Keratinocyte (primary cell): ENCODE data around the gene FBXW2.

Experiments
- CTCF ChIP-seq, 3 experiments: IDR thresholded peaks in 1 of 3; conservative IDR thresholded peaks in 1 of 3; optimal IDR thresholded peaks in 1 of 3; 2 replicates in 2 of 3; 3 replicates in 1 of 3; pipeline versions ENCODE3 to v1.5.1; 2011; ENCODE audit warnings: low read length in 3 of 3, mild to moderate bottlenecking in 3 of 3, moderate library complexity in 2 of 3, control low read depth in 1 of 3, inconsistent platforms in 1 of 3; ENCODE audit not compliant: insufficient read depth in 2 of 3; ENCODE audit errors: extremely low read depth in 1 of 3
- EZH2 ChIP-seq: IDR thresholded peaks from one replicate; pipeline ENCODE4 v1.6.1; 2012; ENCODE audit warnings: inconsistent platforms, mild to moderate bottlenecking, low read length, moderate library complexity

DNA sequence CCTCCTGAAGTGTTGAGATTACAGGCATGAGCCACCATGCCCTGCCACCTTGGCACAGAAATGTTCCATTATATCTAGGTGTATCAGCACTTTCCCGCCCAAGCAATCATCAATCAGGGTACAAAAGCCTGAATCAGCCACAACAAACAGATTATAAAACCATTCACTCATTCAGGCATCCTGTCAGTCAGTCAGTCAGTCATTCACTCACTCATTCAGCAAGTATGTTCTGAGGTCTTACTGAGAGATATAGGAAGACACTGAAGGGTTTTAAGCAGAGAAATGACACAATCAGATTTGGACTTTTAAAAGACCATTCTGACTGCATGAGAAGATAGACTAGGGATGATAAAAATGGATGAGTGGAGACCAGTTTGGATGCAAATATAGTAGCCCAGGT lies 36.4 kb upstream of the FBXW2 start:
- TF ChIP-seq EZH2, result no peak
- TF ChIP-seq CTCF (optimal IDR thresholded peaks at IDR 0.05 in 1 of 3, IDR thresholded peaks at IDR 0.05 in 1 of 3, conservative IDR thresholded peaks at IDR 0.05 in 1 of 3; ENCODE audit: extremely low read depth in 1 of 3, insufficient read depth in 2 of 3, low read length in 3 of 3), result no peak
